Measurements from ENCODE around the gene TNS1. TPM values are rescaled to one million over a fixed set of nuclear protein-coding genes. Genes with fewer than 3 reads are reported as not detected.
"Not testable (repeated sequence)": the region's sequence is repeated elsewhere in the genome, so short reads cannot be mapped to it uniquely, and the experiment has no call there.

TNS1 gene
- total RNA-seq, 1 donor from 2014 or later = 828 TPM

DNA sequence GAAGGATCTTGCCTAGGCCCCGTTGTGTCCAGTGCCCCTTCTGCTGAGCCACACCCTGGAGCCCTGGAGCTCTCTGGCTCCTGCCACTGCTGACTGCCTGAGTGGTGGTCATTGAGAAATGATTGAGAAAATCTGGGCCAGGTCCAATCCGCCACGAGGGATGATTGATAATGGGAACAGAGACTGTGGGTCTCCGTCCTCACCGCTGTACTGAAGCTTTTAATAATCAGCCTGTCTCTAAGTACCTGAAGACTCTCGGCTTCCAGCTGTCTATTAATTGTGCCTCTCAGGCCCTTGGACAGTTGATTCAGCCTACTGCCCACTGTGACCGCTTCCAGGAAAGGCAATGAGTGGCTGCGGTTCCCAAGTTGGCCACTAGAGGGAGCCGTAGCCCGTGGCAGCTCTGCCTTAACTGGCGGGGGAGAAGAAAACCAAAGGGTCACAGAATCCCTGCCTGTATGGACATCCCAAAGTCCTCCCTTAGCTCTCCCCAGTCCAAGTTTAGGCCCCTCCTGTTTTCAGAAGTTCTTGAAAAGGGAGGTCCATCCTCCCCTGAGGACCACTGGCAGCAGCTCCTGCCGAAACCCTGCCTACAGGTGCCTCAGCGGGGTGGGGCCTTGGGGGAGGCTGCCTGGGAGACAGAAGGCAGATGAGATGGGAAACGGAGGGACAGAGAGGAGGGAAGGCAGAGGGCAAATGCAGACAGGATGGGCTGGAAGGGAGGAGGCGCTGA is 213.6 kb downstream of the TNS1 start:
- peak overlapping the region; percentile 54 for H3K27ac ChIP-seq (replicated peaks)
- H3K4me3 ChIP-seq = peak overlapping the region; percentile 10
- peak; percentile 82 for DNase-seq
- H3K36me3 ChIP-seq = peaks cover 8% of the 10 kb centered on the region
- intact Hi-C loops (cut with micrococcal nuclease) = loop anchor here (2.0 to 10.0 kb wide), 2 partner anchors 200 to 246 kb away; no protein-coding TSS in a partner anchor
- TF ChIP-seq, protein P1, sequence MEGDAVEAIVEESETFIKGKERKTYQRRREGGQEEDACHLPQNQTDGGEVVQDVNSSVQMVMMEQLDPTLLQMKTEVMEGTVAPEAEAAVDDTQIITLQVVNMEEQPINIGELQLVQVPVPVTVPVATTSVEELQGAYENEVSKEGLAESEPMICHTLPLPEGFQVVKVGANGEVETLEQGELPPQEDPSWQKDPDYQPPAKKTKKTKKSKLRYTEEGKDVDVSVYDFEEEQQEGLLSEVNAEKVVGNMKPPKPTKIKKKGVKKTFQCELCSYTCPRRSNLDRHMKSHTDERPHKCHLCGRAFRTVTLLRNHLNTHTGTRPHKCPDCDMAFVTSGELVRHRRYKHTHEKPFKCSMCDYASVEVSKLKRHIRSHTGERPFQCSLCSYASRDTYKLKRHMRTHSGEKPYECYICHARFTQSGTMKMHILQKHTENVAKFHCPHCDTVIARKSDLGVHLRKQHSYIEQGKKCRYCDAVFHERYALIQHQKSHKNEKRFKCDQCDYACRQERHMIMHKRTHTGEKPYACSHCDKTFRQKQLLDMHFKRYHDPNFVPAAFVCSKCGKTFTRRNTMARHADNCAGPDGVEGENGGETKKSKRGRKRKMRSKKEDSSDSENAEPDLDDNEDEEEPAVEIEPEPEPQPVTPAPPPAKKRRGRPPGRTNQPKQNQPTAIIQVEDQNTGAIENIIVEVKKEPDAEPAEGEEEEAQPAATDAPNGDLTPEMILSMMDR (IDR thresholded peaks at IDR 0.05; ENCODE audit: borderline replicate concordance) = peak; percentile 99
- H3K27me3 ChIP-seq (ENCODE audit: low read depth) = no peaks in the 10 kb centered on the region
- H3K4me1 ChIP-seq = peaks cover 39% of the 10 kb centered on the region
- H3K9me3 ChIP-seq (replicated peaks) = no peaks in the 10 kb centered on the region

DNA sequence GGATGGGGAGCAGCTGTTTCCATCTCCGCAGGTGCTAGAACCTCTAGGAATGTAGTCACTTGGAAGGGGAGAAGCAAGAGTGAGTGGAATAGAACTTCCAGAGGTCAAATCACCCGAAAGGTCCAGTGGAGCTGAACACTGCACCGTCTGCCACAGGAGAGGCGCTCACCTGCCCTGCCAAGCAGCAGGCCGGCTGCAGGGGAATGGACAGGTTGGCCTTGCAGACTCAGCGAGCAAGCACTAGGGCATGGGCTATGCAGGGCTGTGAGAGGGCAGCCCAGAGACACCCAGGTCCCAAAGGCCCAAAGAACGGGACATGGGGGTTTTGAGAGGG is 214.2 kb downstream of the TNS1 start:
- Histone ChIP-seq H3K4me3 (no peak overlapping the region), H3K4me1 (peaks cover 34% of the 10 kb centered on the region), H3K36me3 (peaks cover 8% of the 10 kb centered on the region), H3K27ac (replicated peaks) (no peak overlapping the region), H3K27me3 (ENCODE audit: low read depth) (no peaks in the 10 kb centered on the region), H3K9me3 (replicated peaks) (peaks cover under 1% of the 10 kb centered on the region)
- no peak for DNase-seq
- TF ChIP-seq, protein P1 (IDR thresholded peaks at IDR 0.05; ENCODE audit: borderline replicate concordance) = no peak
- intact Hi-C loops (cut with micrococcal nuclease) = loop anchor here (2.0 to 10.0 kb wide), 2 partner anchors 200 to 246 kb away; no protein-coding TSS in a partner anchor

DNA sequence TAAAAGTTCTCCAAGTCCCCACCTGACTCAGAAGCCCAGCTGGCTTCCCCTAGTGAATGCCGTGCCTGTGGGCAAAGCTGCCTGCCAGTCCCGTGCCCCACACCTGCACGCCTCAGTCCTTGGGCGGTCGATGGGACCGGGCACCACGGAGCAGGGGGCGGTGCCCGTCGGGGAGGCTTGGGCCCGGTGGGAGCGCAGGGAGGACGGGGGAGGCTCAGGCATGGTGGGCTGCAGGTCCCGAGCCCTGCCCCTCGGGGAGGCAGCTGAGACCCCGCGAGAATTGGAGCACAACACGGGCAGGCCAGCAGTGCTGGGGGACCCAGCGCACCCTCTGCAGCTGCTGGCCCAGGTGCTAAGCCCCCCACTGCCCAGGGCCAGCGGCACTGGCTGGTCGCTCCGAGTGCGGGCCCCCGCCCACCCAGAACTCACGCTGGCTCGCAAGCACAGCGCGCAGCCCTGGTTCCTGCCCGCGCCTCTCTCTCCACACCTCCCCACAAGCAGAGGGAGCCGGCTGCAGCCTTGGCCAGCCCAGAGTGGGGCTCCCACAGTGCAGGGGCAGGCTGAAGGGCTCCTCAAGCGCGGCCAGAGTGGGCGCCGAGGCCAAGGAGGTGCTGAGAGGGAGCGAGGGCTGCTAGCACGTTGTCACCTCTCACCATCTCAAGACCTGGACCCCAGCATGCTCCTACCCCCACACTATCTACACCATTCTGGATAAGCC is 215.5 kb downstream of the TNS1 start:
- H3K27ac ChIP-seq (replicated peaks) = no peak overlapping the region
- TF ChIP-seq, protein P1 (IDR thresholded peaks at IDR 0.05; ENCODE audit: borderline replicate concordance) = no peak
- no peak for DNase-seq
- peaks cover 8% of the 10 kb centered on the region for H3K36me3 ChIP-seq
- peaks cover 26% of the 10 kb centered on the region for H3K4me1 ChIP-seq
- H3K9me3 ChIP-seq (replicated peaks) = peaks cover 7% of the 10 kb centered on the region
- H3K4me3 ChIP-seq = no peak overlapping the region
- H3K27me3 ChIP-seq (ENCODE audit: low read depth) = no peaks in the 10 kb centered on the region
- intact Hi-C loops (cut with micrococcal nuclease) = loop anchor here (10.0 kb wide), 1 partner anchor 247 kb away; no protein-coding TSS in a partner anchor

DNA sequence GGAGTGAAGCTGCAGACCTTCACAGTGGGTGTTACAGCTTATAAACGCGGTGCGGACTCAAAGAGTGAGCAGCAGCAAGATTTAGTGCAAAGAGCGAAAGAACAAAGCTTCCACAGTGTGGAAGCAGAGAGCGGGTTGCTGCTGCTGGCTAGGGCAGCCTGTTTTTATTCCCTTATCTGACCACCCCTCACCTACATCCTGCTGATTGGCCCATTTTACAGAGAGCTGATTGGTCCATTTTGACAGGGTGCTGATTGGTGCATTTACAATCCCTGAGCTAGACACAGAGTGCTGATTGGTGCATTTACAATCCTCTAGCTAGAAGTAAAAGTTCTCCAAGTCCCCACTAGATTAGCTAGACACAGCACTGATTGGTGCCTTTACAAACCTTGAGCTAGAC is 216.2 kb downstream of the TNS1 start:
- not testable (repeated sequence) for H3K9me3 ChIP-seq (replicated peaks); DNase-seq; H3K27ac ChIP-seq (replicated peaks); H3K4me3 ChIP-seq; H3K27me3 ChIP-seq (ENCODE audit: low read depth)
- intact Hi-C loops (cut with micrococcal nuclease) = loop anchor here (10.0 kb wide), 1 partner anchor 248 kb away; no protein-coding TSS in a partner anchor
- Histone ChIP-seq H3K36me3 (peaks cover 15% of the 10 kb centered on the region), H3K4me1 (peaks cover 26% of the 10 kb centered on the region)

DNA sequence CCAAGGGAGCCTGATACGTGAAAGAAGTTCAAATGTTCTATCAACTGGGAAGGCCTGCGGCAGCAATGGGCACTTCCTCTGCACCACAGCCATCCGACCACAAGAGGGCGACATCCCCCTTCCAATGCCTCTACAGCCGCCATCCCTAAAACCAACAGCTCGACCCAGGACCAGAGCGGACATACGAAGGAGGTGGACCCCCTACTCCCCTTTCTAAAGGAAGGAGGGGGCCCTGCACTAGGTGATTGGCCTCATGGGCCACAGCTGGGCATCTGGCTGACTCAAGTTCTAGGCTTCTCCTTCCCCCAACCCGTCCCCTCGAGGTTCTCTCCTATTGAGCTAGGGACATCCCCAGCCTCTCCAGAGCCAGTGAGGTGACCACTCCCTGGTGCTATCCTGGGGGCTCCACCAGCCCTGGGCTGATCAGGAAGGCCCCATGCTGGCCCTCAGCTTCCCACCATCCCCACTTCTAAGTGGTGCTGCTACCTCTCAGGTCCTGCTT is 217.2 kb downstream of the TNS1 start:
- Histone ChIP-seq H3K27me3 (ENCODE audit: low read depth) (no peaks in the 10 kb centered on the region), H3K36me3 (peaks cover 18% of the 10 kb centered on the region), H3K9me3 (replicated peaks) (peaks cover 7% of the 10 kb centered on the region), H3K27ac (replicated peaks) (no peak overlapping the region), H3K4me3 (no peak overlapping the region), H3K4me1 (peaks cover 20% of the 10 kb centered on the region)
- TF ChIP-seq, protein P1 (IDR thresholded peaks at IDR 0.05; ENCODE audit: borderline replicate concordance) = peak; percentile 96
- DNase-seq = peak; percentile 82
- intact Hi-C loops (cut with micrococcal nuclease) = loop anchor here (10.0 kb wide), 1 partner anchor 249 kb away; no protein-coding TSS in a partner anchor
